PC-9 (cell line): ENCODE results near the gene MTMR10.

Experiments
- CTCF ChIP-seq: fragments of 200-600 bp; sonication (generic); conservative IDR thresholded peaks from 2 replicates; pipeline ENCODE4 v1.6.1; 2017; ENCODE audit warnings: mixed run types, antibody characterized with exemption, mild to moderate bottlenecking, moderate library complexity
- EZH2 ChIP-seq: fragments of 200-600 bp; sonication (generic); IDR thresholded peaks from 2 replicates; pipeline ENCODE4 v1.8.0; 2017; ENCODE audit warnings: antibody characterized with exemption, low read depth

- no peak for TF ChIP-seq CTCF
- no peak for TF ChIP-seq EZH2
Measured at GRCh38 chr15:30954674-30955073, 36.8 kb downstream of the MTMR10 start.
